ENCODE results near the gene DNAJC21. TPM values are rescaled to one million over a fixed set of nuclear protein-coding genes. Genes with fewer than 3 reads are reported as not detected.

DNAJC21 gene
- total and polyA plus RNA-seq, 10 donors: 16.3 to 35.2 (median 29.1) TPM

DNA sequence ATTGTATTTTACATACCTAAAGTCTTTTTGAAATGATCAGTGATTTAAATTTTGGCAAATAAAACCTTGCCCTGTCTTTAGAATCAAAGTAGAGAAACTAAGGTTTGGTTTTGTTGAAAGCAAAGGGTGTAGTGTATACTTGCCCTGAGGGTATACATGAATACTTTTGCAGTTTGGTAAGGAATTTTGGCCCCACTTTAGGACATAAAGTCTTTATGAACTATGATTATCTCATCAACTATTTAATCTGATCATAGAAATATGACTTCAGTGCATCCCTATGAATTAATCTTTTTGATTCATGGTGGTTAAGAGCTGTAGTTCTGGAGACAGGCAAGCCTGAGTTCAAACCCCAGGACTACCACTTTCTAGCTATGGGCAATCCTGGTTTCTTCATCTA lies 31.7 kb upstream of the DNAJC21 start:
- no peak overlapping the region for H3K4me3 ChIP-seq
- H3K4me1 ChIP-seq: peaks cover 0 to 5% (median 0%) of the 10 kb centered on the region in 6 donors
- intact Hi-C loops (cut with DNase I; ENCODE audit: low total_unique reads): loop anchor here (5.0 to 10.0 kb wide), 2 partner anchors 375 to 413 kb away; no protein-coding TSS in a partner anchor
- H3K9me3 ChIP-seq: no peaks in the 10 kb centered on the region
- DNase-seq: no peak
- H3K27ac ChIP-seq: no peak overlapping the region
- H3K27me3 ChIP-seq (replicated peaks in 1 of 7): no peaks in the 10 kb centered on the region
- H3K36me3 ChIP-seq: peaks cover 0 to 9% (median 0%) of the 10 kb centered on the region in 6 donors
- TF ChIP-seq POLR2AphosphoS5 (IDR thresholded peaks at IDR 0.05): no peak
- TF ChIP-seq, protein P1, sequence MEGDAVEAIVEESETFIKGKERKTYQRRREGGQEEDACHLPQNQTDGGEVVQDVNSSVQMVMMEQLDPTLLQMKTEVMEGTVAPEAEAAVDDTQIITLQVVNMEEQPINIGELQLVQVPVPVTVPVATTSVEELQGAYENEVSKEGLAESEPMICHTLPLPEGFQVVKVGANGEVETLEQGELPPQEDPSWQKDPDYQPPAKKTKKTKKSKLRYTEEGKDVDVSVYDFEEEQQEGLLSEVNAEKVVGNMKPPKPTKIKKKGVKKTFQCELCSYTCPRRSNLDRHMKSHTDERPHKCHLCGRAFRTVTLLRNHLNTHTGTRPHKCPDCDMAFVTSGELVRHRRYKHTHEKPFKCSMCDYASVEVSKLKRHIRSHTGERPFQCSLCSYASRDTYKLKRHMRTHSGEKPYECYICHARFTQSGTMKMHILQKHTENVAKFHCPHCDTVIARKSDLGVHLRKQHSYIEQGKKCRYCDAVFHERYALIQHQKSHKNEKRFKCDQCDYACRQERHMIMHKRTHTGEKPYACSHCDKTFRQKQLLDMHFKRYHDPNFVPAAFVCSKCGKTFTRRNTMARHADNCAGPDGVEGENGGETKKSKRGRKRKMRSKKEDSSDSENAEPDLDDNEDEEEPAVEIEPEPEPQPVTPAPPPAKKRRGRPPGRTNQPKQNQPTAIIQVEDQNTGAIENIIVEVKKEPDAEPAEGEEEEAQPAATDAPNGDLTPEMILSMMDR (IDR thresholded peaks at IDR 0.05 in 8 of 11, conservative IDR thresholded peaks at IDR 0.05 in 3 of 11): no peak
- no peak for TF ChIP-seq POLR2A (IDR thresholded peaks at IDR 0.05)

DNA sequence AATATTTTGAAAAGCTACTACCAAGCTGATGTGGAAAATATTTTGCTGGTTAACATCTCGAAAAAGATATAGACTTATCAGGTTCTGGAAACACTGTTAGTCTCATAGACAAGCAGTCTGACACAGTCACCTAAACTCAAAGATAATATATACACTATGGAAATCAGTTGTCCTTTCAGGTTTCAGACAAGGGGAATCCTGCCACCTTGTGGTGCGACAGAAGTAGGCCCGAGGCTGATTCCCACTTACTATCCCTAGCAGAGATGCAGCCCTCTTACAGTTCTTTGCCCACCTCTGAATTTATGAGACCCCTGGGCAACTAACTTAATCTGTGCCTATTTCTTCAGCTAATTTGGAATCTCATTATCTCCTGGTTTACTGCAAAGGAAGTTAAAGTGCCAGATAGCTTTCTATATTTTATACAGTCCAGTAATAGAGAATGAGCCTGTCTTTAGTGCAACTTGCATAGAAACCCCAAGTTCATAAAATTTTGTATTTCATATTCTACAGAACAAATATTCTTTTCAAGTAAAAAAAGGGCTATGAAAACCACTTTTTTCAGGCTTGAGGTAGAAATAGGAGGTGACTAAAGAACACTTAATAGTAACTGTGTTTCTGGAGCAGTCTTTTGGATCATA lies 31.0 kb upstream of the DNAJC21 start:
- DNase-seq: peak; percentile 77
- intact Hi-C loops (cut with DNase I; ENCODE audit: low total_unique reads): loop anchor here (5.0 to 10.0 kb wide), 2 partner anchors 376 to 414 kb away; no protein-coding TSS in a partner anchor
- H3K27ac ChIP-seq: no peak overlapping the region
- peaks cover 0 to 5% (median 0%) of the 10 kb centered on the region in 6 donors for H3K4me1 ChIP-seq
- peaks cover 0 to 9% (median 0%) of the 10 kb centered on the region in 6 donors for H3K36me3 ChIP-seq
- 1 to 6% (median 3%) methylated on average over 3 of the region's 3 CpGs for WGBS, 5 donors
- H3K9me3 ChIP-seq: no peaks in the 10 kb centered on the region
- TF ChIP-seq, protein P1 (IDR thresholded peaks at IDR 0.05 in 8 of 11, conservative IDR thresholded peaks at IDR 0.05 in 3 of 11): peak in 10 of 11 experiments; percentile 45 to 86 (median 80)
- no peak for TF ChIP-seq POLR2AphosphoS5 (IDR thresholded peaks at IDR 0.05)
- H3K4me3 ChIP-seq: no peak overlapping the region
- no peaks in the 10 kb centered on the region for H3K27me3 ChIP-seq (replicated peaks in 1 of 7)

DNA sequence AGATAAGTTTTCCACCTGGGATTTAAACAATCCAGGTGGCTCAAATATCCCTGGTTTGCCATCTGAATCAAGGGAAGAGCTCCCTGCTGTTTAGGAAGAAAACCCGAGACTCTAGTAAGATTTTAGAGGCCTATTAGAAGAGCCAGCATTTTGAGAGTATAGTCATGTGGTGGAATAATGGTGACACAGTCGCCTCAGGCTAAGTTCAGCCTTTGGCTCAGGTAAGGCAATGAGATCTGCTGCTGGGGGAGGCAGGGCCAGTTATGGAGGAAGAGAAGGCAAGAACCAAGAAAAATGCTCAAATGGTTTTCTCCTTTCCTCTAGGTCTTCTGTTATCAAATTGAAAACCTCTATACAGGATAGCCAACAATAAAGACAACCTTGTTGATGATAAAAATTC lies 30.3 kb upstream of the DNAJC21 start:
- no peak overlapping the region for H3K4me3 ChIP-seq
- intact Hi-C loops (cut with DNase I; ENCODE audit: low total_unique reads): loop anchor here (5.0 to 10.0 kb wide), 2 partner anchors 377 to 414 kb away; no protein-coding TSS in a partner anchor
- no peak for TF ChIP-seq POLR2AphosphoS5 (IDR thresholded peaks at IDR 0.05)
- TF ChIP-seq POLR2A (IDR thresholded peaks at IDR 0.05): no peak
- TF ChIP-seq, protein P1 (IDR thresholded peaks at IDR 0.05 in 8 of 11, conservative IDR thresholded peaks at IDR 0.05 in 3 of 11): no peak
- DNase-seq: no peak
- H3K27ac ChIP-seq: no peak overlapping the region
- peaks cover 0 to 5% (median 0%) of the 10 kb centered on the region in 6 donors for H3K4me1 ChIP-seq
- H3K27me3 ChIP-seq (replicated peaks in 1 of 7): no peaks in the 10 kb centered on the region
- peaks cover 0 to 9% (median 0%) of the 10 kb centered on the region in 6 donors for H3K36me3 ChIP-seq
- WGBS, 5 donors: 91 to 100% (median 96%) methylated on average over 2 of the region's 2 CpGs
- H3K9me3 ChIP-seq: no peaks in the 10 kb centered on the region

DNA sequence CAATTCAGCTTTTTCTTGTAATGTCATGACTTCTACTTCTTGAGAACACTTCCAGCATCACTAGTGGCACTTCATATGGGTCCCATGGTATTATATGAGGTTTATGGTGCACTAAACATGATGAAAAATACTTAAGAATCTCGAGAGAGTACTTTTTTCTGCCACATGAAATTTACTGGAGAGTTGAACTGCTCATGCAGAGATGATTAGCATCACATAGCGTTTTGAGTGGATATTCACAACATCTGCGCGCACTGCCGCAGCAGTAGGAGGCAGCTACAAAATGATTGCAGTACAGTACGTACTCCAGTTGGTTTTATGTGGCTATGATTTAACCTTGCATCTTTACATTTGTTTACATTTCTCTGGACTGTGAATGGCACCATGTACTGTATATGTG lies 28.7 kb upstream of the DNAJC21 start:
- peaks cover 0 to 10% (median 0%) of the 10 kb centered on the region in 6 donors for H3K4me1 ChIP-seq
- H3K27ac ChIP-seq: no peak overlapping the region
- intact Hi-C loops (cut with DNase I; ENCODE audit: low total_unique reads): no loop called here
- no peaks in the 10 kb centered on the region for H3K9me3 ChIP-seq
- no peaks in the 10 kb centered on the region for H3K27me3 ChIP-seq (replicated peaks in 1 of 7)
- WGBS, 5 donors: 90 to 95% (median 91%) methylated on average over 6 of the region's 6 CpGs
- no peak overlapping the region for H3K4me3 ChIP-seq
- DNase-seq: no peak
- TF ChIP-seq, protein P1 (IDR thresholded peaks at IDR 0.05 in 8 of 11, conservative IDR thresholded peaks at IDR 0.05 in 3 of 11): no peak
- TF ChIP-seq POLR2AphosphoS5 (IDR thresholded peaks at IDR 0.05): no peak
- no peak for TF ChIP-seq POLR2A (IDR thresholded peaks at IDR 0.05)
- H3K36me3 ChIP-seq: peaks cover 0 to 15% (median 0%) of the 10 kb centered on the region in 6 donors
